K562 (cell line): ENCODE data around the gene DTD1. TPM values are rescaled to one million over a fixed set of nuclear protein-coding genes. Genes with fewer than 3 reads are reported as not detected.

Source experiments
- ATAC-seq: fragments of 200-7000 bp; cut with Tn5 transposase; 3 replicates; pipeline ENCODE4 v1.9.1; 2020; ENCODE audit warnings: moderate library complexity
- BruUV-seq: library from RNA; stranded (reverse); fragments of 400-500 nt; replicated peaks from 2 replicates; lab custom pipeline; 2021; lab: Mats Ljungman, UMichigan
- CTCF ChIA-PET: fragments of 300-600 bp; formaldehyde crosslinking; extraction: SDS; loops from one replicate; lab custom pipeline; 2021; ENCODE audit warnings: low intra/inter-chr PET ratio; lab: Yijun Ruan, JAX
- POLR2A ChIA-PET: fragments of 300-600, 350-650 bp; sonication (Branson Sonifier 250); formaldehyde crosslinking; extraction: SDS; loops from one replicate; lab custom pipeline; 2021; ENCODE audit warnings: antibody characterized with exemption, inconsistent platforms; lab: Yijun Ruan, JAX
- DNase-seq, 4 experiments: peaks; one replicate each; pipeline versions ENCODE4 v3.0.0 to v3.0.0-alpha.2; 2011 to 2018; ENCODE audit warnings: low spot score in 3 of 4, mixed read lengths in 3 of 4; ENCODE audit errors: extremely low read depth in 1 of 4
- FAIRE-seq: peaks from 2 replicates; lab custom pipeline; 2011; peaks lifted over from hg19 to GRCh38; lab: Jason Lieb, UNC
- H2AFZ ChIP-seq: 2 replicates; pipeline ENCODE4 v1.6.0; 2011; ENCODE audit warnings: low read depth, low read length, control low read depth, inconsistent platforms
- H3K27ac ChIP-seq: fragments of 200-600 bp; 3 replicates; pipeline ENCODE4 v1.8.0; 2011; ENCODE audit warnings: low read depth, mild to moderate bottlenecking, control low read depth, inconsistent platforms, low read length, moderate library complexity, mixed read lengths; ENCODE audit errors: extremely low read depth
- H3K27me3 ChIP-seq, 2 experiments: fragments of 300-600 bp in 1 of 2; 2 replicates in 1 of 2; 3 replicates in 1 of 2; pipeline versions ENCODE4 v1.6.0 to v1.8.0; 2011; ENCODE audit warnings: inconsistent platforms in 2 of 2, low read length in 2 of 2, mild to moderate bottlenecking in 1 of 2, mixed read lengths in 1 of 2, moderate library complexity in 1 of 2; ENCODE audit not compliant: control insufficient read depth in 2 of 2, insufficient read depth in 2 of 2
- H3K36me3 ChIP-seq: fragments of 300-600 bp; 3 replicates; pipeline ENCODE4 v1.8.0; 2011; ENCODE audit warnings: mild to moderate bottlenecking, low read length, inconsistent platforms; ENCODE audit not compliant: control insufficient read depth, insufficient read depth
- H3K4me1 ChIP-seq, 2 experiments: fragments of 200-600 bp in 1 of 2; replicated peaks in 1 of 2; 2 replicates in 1 of 2; 3 replicates in 1 of 2; pipeline versions ENCODE4 v1.5.1 to v1.8.0; 2011; ENCODE audit warnings: inconsistent platforms in 2 of 2, low read length in 2 of 2, mild to moderate bottlenecking in 1 of 2, mixed read lengths in 1 of 2, moderate library complexity in 1 of 2; ENCODE audit not compliant: control insufficient read depth in 2 of 2, insufficient read depth in 2 of 2
- H3K4me2 ChIP-seq: 2 replicates; pipeline ENCODE4 v1.6.1; 2011; ENCODE audit warnings: low read length, control low read depth, inconsistent platforms, mixed read lengths; ENCODE audit not compliant: insufficient read depth
- H3K4me3 ChIP-seq: fragments of 200-600 bp; sonication (generic), shearing (Covaris generic); 2 replicates; pipeline ENCODE4 v1.5.1; 2016; ENCODE audit warnings: control low read depth, inconsistent platforms
- H3K79me2 ChIP-seq: fragments of 200-600 bp; 3 replicates; pipeline ENCODE4 v1.8.0; 2011; ENCODE audit warnings: low read length, inconsistent platforms; ENCODE audit not compliant: control insufficient read depth, insufficient read depth
- H3K9ac ChIP-seq, 2 experiments: 2 replicates each; pipeline versions ENCODE4 v1.6.0 to v1.6.1; 2011; ENCODE audit warnings: low read depth in 2 of 2, low read length in 2 of 2, control low read depth in 1 of 2, inconsistent platforms in 1 of 2, mild to moderate bottlenecking in 1 of 2, mixed read lengths in 1 of 2; ENCODE audit not compliant: insufficient read depth in 1 of 2
- H3K9me1 ChIP-seq: one replicate; pipeline ENCODE4 v1.6.0; 2011; ENCODE audit warnings: inconsistent platforms, mild to moderate bottlenecking, low read length, moderate library complexity; ENCODE audit not compliant: control insufficient read depth, insufficient read depth
- H3K9me3 ChIP-seq: replicated peaks from 2 replicates; pipeline ENCODE4 v1.5.1; 2011; ENCODE audit warnings: low read depth, low read length, inconsistent platforms; ENCODE audit not compliant: control insufficient read depth, insufficient read depth
- H4K20me1 ChIP-seq: replicated peaks from 2 replicates; pipeline ENCODE4 v1.6.1; 2011; ENCODE audit warnings: low read length, inconsistent platforms, mixed read lengths; ENCODE audit not compliant: control insufficient read depth, insufficient read depth
- ATF1 ChIP-seq, 2 experiments: fragments of 450-650 bp in 1 of 2; IDR thresholded peaks; 2 replicates each; pipeline ENCODE4 v1.6.1; 2016; ENCODE audit warnings: missing compliant biosample characterization in 1 of 2, missing genetic modification characterization in 1 of 2
- C11orf30 ChIP-seq: fragments of 450-650 bp; IDR thresholded peaks from 2 replicates; pipeline ENCODE4 v1.6.1; 2016; ENCODE audit warnings: low read depth, mild to moderate bottlenecking
- CHCHD3 ChIP-seq: fragments of 250-450 bp; sonication (Bioruptor Pico); IDR thresholded peaks from 2 replicates; pipeline ENCODE4 v2.1.2; 2022; ENCODE audit warnings: mild to moderate bottlenecking
- FOXK2 ChIP-seq, 2 experiments: fragments of 450-650 bp; IDR thresholded peaks in 1 of 2; conservative IDR thresholded peaks in 1 of 2; 2 replicates each; pipeline ENCODE4 v1.6.1; 2016; ENCODE audit warnings: low read depth in 2 of 2, mild to moderate bottlenecking in 1 of 2
- HNRNPH1 ChIP-seq: fragments of 200-400 bp; formaldehyde crosslinking; optimal IDR thresholded peaks from 2 replicates; pipeline ENCODE3; 2017; ENCODE audit warnings: low read depth, mild to moderate bottlenecking, low read length, moderate library complexity
- RUNX1 ChIP-seq: sonication (generic); IDR thresholded peaks from 2 replicates; pipeline ENCODE4 v1.6.1; 2016; ENCODE audit warnings: antibody characterized with exemption, low read depth
- XRCC5 ChIP-seq: fragments of 200-400 bp; formaldehyde crosslinking; IDR thresholded peaks from 2 replicates; pipeline ENCODE4 v1.6.1; 2017; ENCODE audit warnings: low read depth, mild to moderate bottlenecking, low read length
- ZNF239 ChIP-seq: fragments of 250-450 bp; sonication (Bioruptor Pico); IDR thresholded peaks from 2 replicates; pipeline ENCODE4 v1.4.0; 2020; ENCODE audit warnings: mild to moderate bottlenecking
- ZNF316 ChIP-seq: fragments of 450-650 bp; IDR thresholded peaks from 2 replicates; pipeline ENCODE4 v1.6.1; 2016
- ZNF699 ChIP-seq: fragments of 250-450 bp; sonication (Bioruptor Pico); IDR thresholded peaks from 2 replicates; pipeline ENCODE4 v1.8.0; 2021; ENCODE audit warnings: mild to moderate bottlenecking, moderate library complexity; ENCODE audit not compliant: insufficient replicate concordance
- WGBS: fragments of 100-300 bp; shearing (Covaris generic); methylation state at CpG from one replicate; pipeline ENCODE4 v1.1.6; 2016; ENCODE audit warnings: low coverage, mixed read lengths; ENCODE audit not compliant: insufficient coverage; ENCODE audit errors: missing lambda C conversion rate; 5-methylcytosine and 5-hydroxymethylcytosine counted together
- in situ Hi-C: fragments of 300-500 bp; cut with MboI; formaldehyde crosslinking; loops from 4 replicates; pipeline ENCODE4 v1.15.0; 2018; ENCODE audit warnings: inconsistent platforms, mixed read lengths
- intact Hi-C: fragments of 100-400 bp; cut with micrococcal nuclease; formaldehyde crosslinking; loops from 2 replicates; pipeline ENCODE4 v1.14.2; 2022
- polyA plus RNA-seq, 8 experiments: library from polyadenylated mRNA; depleted of rRNA in 4 of 8; stranded (reverse) in 5 of 8; unstranded in 3 of 8; fragments of >200 nt; fragmentation: Nextera tagmentation in 2 of 8; fragmentation: Illumina TruSeq in 1 of 8; extraction: Ambion mirVana in 2 of 8; extraction: Trizol in 1 of 8; gene quantifications; 2 replicates each; pipeline versions ENCODE4 v1.2.1 to v1.2.3, GENCODE V29; 2011 to 2014; ENCODE audit warnings: inconsistent platforms in 1 of 8, missing spikeins in 1 of 8
- total RNA-seq, 7 experiments: library from RNA; depleted of rRNA in 6 of 7; stranded (reverse); fragments of >200 nt in 6 of 7; fragmentation: Illumina TruSeq in 2 of 7; extraction: Trizol in 2 of 7; gene quantifications; 2 replicates each; pipeline versions ENCODE4 v1.2.1 to v1.2.3, GENCODE V29; 2011 to 2021; ENCODE audit warnings: low replicate concordance in 1 of 7
- TF ChIP-seq, protein P1 (sequence below), 2 experiments: IDR thresholded peaks; 2 replicates each; pipeline ENCODE4 v1.6.1; 2012; ENCODE audit warnings: improper control_type of control experiment in 2 of 2, low read depth in 2 of 2, low read length in 2 of 2, borderline replicate concordance in 1 of 2
- TF ChIP-seq, protein P2 (sequence below): IDR thresholded peaks from 2 replicates; pipeline ENCODE4 v1.6.1; 2011; ENCODE audit not compliant: insufficient read length; ENCODE audit errors: extremely low read depth
- TF ChIP-seq, protein P3 (sequence below): fragments of 450-650 bp; IDR thresholded peaks from 2 replicates; pipeline ENCODE4 v1.6.1; 2016; ENCODE audit warnings: mild to moderate bottlenecking

Gene DTD1
- total and polyA plus RNA-seq, 9 of the 15 experiments (the other 6 are each of a cell fraction or from before 2014, with no cell fraction given): 5.7 to 28.6 (median 26.8) TPM

DNA sequence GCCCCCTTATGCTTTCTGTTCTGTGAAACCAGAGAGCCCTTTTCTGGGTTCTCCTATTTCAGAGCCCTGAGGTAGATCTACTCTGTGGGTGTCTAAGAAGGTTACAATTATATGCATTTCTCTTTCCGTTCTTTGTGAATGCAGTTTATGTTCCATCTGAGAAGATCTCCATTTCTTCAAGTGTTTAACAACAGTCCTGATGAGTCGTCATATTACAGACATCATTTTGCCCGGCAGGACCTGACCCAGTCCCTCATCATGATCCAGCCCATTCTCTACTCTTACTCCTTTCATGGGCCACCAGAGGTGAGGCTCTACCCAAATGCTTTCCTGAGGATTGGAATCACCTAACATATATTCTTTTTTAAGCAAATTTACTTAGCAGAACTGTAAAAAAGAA lies 39.4 kb upstream of the DTD1 start:
- CTCF ChIA-PET: no interaction called here
- peaks cover 67% of the 10 kb centered on the region; the same call in 2 of the 3 replicates for H3K36me3 ChIP-seq

More for the DNA sequence above, 39.4 kb upstream of the DTD1 start:
- no peaks in the 10 kb centered on the region for H3K79me2 ChIP-seq
- intact Hi-C loops (no loop called here), in situ Hi-C loops (no loop called here)
- DNase-seq: no peak
- H2AFZ ChIP-seq: no peak overlapping the region
- FAIRE-seq: no peak
- no peaks in the 10 kb centered on the region for H3K27me3 ChIP-seq
- no peaks in the 10 kb centered on the region for H3K9me1 ChIP-seq
- BruUV-seq: no TSS peak
- no peak for ATAC-seq
- WGBS: 97% methylated on average over 2 of the region's 3 CpGs
- no peaks in the 10 kb centered on the region for H3K9me3 ChIP-seq
- no peak overlapping the region for H3K27ac ChIP-seq
- H3K4me2 ChIP-seq: no peak overlapping the region
- no peak overlapping the region for H3K4me3 ChIP-seq
- POLR2A ChIA-PET: interaction anchor here (0.6 kb wide), 2 partner anchors 14 to 52 kb away, joined by 3 read pairs; partner anchors contain the start of gene RBBP9
- TF ChIP-seq ZNF699 (CRISPR knock-in tag): no peak
- no peak for TF ChIP-seq HNRNPH1
- no peak for TF ChIP-seq FOXK2 (conservative IDR thresholded peaks at IDR 0.05 in 1 of 2, IDR thresholded peaks at IDR 0.05 in 1 of 2; ENCODE audit: low read depth in 2 of 2)
- TF ChIP-seq, protein P1, sequence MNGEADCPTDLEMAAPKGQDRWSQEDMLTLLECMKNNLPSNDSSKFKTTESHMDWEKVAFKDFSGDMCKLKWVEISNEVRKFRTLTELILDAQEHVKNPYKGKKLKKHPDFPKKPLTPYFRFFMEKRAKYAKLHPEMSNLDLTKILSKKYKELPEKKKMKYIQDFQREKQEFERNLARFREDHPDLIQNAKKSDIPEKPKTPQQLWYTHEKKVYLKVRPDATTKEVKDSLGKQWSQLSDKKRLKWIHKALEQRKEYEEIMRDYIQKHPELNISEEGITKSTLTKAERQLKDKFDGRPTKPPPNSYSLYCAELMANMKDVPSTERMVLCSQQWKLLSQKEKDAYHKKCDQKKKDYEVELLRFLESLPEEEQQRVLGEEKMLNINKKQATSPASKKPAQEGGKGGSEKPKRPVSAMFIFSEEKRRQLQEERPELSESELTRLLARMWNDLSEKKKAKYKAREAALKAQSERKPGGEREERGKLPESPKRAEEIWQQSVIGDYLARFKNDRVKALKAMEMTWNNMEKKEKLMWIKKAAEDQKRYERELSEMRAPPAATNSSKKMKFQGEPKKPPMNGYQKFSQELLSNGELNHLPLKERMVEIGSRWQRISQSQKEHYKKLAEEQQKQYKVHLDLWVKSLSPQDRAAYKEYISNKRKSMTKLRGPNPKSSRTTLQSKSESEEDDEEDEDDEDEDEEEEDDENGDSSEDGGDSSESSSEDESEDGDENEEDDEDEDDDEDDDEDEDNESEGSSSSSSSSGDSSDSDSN (IDR thresholded peaks at IDR 0.05; ENCODE audit: borderline replicate concordance in 1 of 2, low read depth in 2 of 2, low read length in 2 of 2): no peak
- TF ChIP-seq, protein P2, sequence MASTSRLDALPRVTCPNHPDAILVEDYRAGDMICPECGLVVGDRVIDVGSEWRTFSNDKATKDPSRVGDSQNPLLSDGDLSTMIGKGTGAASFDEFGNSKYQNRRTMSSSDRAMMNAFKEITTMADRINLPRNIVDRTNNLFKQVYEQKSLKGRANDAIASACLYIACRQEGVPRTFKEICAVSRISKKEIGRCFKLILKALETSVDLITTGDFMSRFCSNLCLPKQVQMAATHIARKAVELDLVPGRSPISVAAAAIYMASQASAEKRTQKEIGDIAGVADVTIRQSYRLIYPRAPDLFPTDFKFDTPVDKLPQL: no peak
- peak; percentile 14; the same call in 1 of the 2 replicates for TF ChIP-seq C11orf30
- TF ChIP-seq, protein P3, sequence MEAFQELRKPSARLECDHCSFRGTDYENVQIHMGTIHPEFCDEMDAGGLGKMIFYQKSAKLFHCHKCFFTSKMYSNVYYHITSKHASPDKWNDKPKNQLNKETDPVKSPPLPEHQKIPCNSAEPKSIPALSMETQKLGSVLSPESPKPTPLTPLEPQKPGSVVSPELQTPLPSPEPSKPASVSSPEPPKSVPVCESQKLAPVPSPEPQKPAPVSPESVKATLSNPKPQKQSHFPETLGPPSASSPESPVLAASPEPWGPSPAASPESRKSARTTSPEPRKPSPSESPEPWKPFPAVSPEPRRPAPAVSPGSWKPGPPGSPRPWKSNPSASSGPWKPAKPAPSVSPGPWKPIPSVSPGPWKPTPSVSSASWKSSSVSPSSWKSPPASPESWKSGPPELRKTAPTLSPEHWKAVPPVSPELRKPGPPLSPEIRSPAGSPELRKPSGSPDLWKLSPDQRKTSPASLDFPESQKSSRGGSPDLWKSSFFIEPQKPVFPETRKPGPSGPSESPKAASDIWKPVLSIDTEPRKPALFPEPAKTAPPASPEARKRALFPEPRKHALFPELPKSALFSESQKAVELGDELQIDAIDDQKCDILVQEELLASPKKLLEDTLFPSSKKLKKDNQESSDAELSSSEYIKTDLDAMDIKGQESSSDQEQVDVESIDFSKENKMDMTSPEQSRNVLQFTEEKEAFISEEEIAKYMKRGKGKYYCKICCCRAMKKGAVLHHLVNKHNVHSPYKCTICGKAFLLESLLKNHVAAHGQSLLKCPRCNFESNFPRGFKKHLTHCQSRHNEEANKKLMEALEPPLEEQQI: no peak
- no peak for TF ChIP-seq RUNX1
- no peak for TF ChIP-seq ATF1 (CRISPR knock-in tag; IDR thresholded peaks at IDR 0.05)
- no peak for TF ChIP-seq ATF1 (tag; IDR thresholded peaks at IDR 0.05)
- peak; percentile 21; the same call in 1 of the 2 replicates for TF ChIP-seq ZNF316
- no peak for TF ChIP-seq CHCHD3 (CRISPR knock-in tag)
- TF ChIP-seq XRCC5: no peak
- no peak for TF ChIP-seq ZNF239
- H3K9ac ChIP-seq: no peak overlapping the region
- H4K20me1 ChIP-seq: no peaks in the 10 kb centered on the region
- H3K4me1 ChIP-seq: no peaks in the 10 kb centered on the region
